A549 treated with Mapracorat at 1 μM for 4 hours (cell line): Measurements from ENCODE around the gene PTGER4. TPM values are rescaled to one million over a fixed set of nuclear protein-coding genes. Genes with fewer than 3 reads are reported as not detected.

Experiments used
- total RNA-seq: library from RNA; stranded (reverse); fragments of 200-300 nt; extraction: Qiagen RNA extraction; gene quantifications from 5 replicates; pipeline ENCODE4 v1.2.3, GENCODE V29; 2022

PTGER4 gene
- total RNA-seq, result 3.6 to 5.1 TPM (median 4.5 TPM) in 5 replicates

GRCh38 chr5:40679913-40680681 is at the start of gene PTGER4:
Gene PTGER4, plus strand, starts transcription at chr5:40679915. Its CDS starts 1,079 bp downstream, at chr5:40680994.

Other genes with a start within 250 kb of the PTGER4 start
- 7.0 to 14.7 TPM (median 9.9 TPM) in 5 replicates for gene TTC33, start 76.0 kb downstream of the PTGER4 start, total RNA-seq
- 29.3 to 52.9 TPM (median 39.2 TPM) in 5 replicates for gene PRKAA1, start 118.5 kb downstream of the PTGER4 start, total RNA-seq
- 2,645 to 3,238 TPM (median 2,796 TPM) in 5 replicates for gene RPL37, start 155.3 kb downstream of the PTGER4 start, total RNA-seq
- 2.6 to 3.5 TPM (median 3.1 TPM) in 5 replicates for gene CARD6, start 161.5 kb downstream of the PTGER4 start, total RNA-seq
- gene C7, start 229.6 kb downstream of the PTGER4 start, total RNA-seq, result not detected in 5 replicates